ACC112 (cell line): ENCODE results near the gene NCAPG2.
A peak's percentile ranks its signal among the peaks of the same experiment; 100 is the strongest.
"Not testable (repeated sequence)": the region's sequence is repeated elsewhere in the genome, so short reads cannot be mapped to it uniquely, and the experiment has no call there.

Experiments
- H2AFZ ChIP-seq: fragments of 200-600 bp; sonication (generic); one replicate; pipeline ENCODE4 v1.6.0; 2017; ENCODE audit warnings: antibody characterized with exemption, low read length; ENCODE audit not compliant: unreplicated experiment
- H3K27ac ChIP-seq: fragments of 200-600 bp; sonication (generic); 2 replicates; pipeline ENCODE4 v1.5.1; 2014; ENCODE audit warnings: low read depth, mild to moderate bottlenecking, antibody characterized with exemption, low read length, moderate library complexity
- H3K27me3 ChIP-seq: fragments of 200-600 bp; sonication (generic); 2 replicates; pipeline ENCODE4 v1.6.1; 2014; ENCODE audit warnings: mild to moderate bottlenecking, antibody characterized with exemption, low read length, moderate library complexity, mixed read lengths; ENCODE audit not compliant: insufficient read depth
- H3K36me3 ChIP-seq: fragments of 200-600 bp; sonication (generic); 2 replicates; pipeline ENCODE4 v1.6.1; 2016; ENCODE audit warnings: mild to moderate bottlenecking, antibody characterized with exemption, low read length, moderate library complexity, mixed read lengths; ENCODE audit not compliant: insufficient read depth
- H3K4me1 ChIP-seq: fragments of 200-600 bp; sonication (generic); one replicate; pipeline ENCODE4 v1.6.1; 2016; ENCODE audit warnings: low read length, mixed read lengths; ENCODE audit not compliant: insufficient read depth, unreplicated experiment, control insufficient read depth
- H3K4me3 ChIP-seq: fragments of 200-600 bp; sonication (generic); 2 replicates; pipeline ENCODE4 v1.5.1; 2014; ENCODE audit warnings: mild to moderate bottlenecking, low read depth, low read length
- H3K79me2 ChIP-seq: fragments of 200-600 bp; sonication (generic); one replicate; pipeline ENCODE4 v1.6.0; 2016; ENCODE audit warnings: low read length; ENCODE audit not compliant: control insufficient read depth, unreplicated experiment, insufficient read depth

The NCAPG2 gene

DNA sequence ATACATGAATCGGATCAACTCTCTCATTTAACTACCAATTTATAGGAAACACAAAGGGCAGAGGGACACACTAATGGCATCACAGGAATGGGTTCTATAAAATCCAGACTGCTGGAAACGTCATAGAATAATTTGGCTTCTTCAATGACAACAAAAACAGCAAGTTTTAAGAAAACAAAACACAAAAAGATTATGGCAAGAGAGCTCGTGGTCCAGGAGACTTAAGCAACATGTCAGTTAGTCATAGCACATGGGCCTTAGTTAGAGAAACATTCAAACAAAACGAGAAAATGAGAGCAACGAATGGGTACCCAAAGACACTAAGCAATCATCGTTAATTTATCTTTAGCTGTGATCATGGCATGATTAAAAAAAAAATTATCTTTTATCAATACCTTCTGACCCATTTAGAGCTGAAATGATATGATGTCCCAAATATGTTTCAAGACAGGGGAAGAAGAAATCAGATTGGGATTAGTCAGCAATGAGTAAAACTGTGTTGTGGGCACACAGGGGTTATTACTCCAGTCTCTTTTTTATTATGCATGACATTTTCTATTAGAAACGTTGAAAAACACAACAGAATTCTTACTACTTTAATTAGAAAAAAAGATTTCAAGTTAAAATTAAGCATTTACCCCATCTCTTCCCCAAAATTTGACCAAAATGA lies 28.3 kb downstream of the NCAPG2 start:
- H3K4me3 ChIP-seq, result no peak overlapping the region
- H3K27ac ChIP-seq, result peak overlapping the region; percentile 83
- peaks cover 20% of the 10 kb centered on the region; the same call in 1 of the 2 replicates for H3K36me3 ChIP-seq
- peaks cover 32% of the 10 kb centered on the region for H3K4me1 ChIP-seq
- no peak overlapping the region for H2AFZ ChIP-seq
- H3K79me2 ChIP-seq, result peaks cover 6% of the 10 kb centered on the region
- H3K27me3 ChIP-seq, result no peaks in the 10 kb centered on the region

GRCh38 chr7:158672975-158673374 lies 31.6 kb downstream of the NCAPG2 start:
- Histone ChIP-seq H3K27me3 (no peaks in the 10 kb centered on the region), H3K36me3 (peaks cover 21% of the 10 kb centered on the region; the same call in 1 of the 2 replicates), H3K4me1 (peaks cover 26% of the 10 kb centered on the region), H2AFZ (no peak overlapping the region), H3K27ac (peak overlapping the region; percentile 35), H3K79me2 (peaks cover 6% of the 10 kb centered on the region), H3K4me3 (no peak overlapping the region)

DNA sequence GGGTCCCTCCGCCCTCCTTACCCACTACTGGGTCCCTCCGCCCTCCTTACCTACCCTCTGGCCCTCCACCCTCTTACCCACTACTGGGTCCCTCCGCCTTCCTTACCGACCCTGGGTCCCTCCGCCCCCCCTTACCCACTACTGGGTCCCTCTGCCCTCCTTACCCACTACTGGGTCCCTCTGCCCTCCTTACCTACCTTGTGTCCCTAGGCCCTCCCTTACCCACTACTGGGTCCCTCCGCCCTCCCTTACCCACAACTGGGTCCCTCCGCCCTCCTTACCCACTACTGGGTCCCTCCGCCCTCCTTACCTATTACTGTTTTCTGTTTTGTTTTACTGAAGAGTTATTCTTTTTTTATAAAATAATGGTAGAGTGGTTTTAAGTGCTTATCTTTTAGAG lies 36.5 kb downstream of the NCAPG2 start:
- H3K4me1 ChIP-seq, H2AFZ ChIP-seq, H3K79me2 ChIP-seq, H3K27me3 ChIP-seq, H3K4me3 ChIP-seq, H3K27ac ChIP-seq: not testable (repeated sequence)
- peaks cover 24% of the 10 kb centered on the region; the same call in 1 of the 2 replicates for H3K36me3 ChIP-seq

DNA sequence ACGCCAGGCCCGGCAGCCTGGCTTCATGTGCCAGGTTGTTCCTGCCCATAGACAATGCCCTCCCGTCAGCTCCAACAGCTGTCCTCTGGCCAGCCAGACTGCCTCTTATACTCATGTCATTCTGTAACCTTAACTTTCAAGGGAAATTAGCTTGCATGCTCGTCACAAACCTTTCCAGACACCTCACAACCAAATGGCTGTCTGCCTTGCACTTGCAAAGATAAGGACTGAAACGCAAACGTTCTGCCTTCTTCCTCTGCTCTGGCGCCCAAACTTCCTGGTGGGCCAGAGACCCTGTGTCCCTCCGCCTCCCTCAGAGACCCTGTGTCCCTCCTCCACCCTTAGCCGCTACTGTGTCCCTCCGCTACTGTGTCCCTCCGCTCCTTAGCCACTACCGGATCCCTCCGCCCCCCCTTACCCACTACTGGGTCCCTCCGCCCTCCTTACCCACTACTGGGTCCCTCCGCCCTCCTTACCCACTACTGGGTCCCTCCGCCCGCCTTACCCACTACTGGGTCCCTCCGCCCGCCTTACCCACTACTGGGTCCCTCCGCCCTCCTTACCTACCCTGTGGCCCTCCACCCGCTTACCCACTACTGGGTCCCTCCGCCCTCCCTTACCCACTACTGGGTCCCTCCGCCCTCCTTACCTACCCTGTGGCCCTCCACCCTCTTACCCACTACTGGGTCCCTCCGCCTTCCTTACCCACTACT lies 37.5 kb downstream of the NCAPG2 start:
- H3K27ac ChIP-seq, H3K4me3 ChIP-seq, H2AFZ ChIP-seq, H3K79me2 ChIP-seq, H3K27me3 ChIP-seq, H3K4me1 ChIP-seq: not testable (repeated sequence)
- peaks cover 24% of the 10 kb centered on the region; the same call in 1 of the 2 replicates for H3K36me3 ChIP-seq

DNA sequence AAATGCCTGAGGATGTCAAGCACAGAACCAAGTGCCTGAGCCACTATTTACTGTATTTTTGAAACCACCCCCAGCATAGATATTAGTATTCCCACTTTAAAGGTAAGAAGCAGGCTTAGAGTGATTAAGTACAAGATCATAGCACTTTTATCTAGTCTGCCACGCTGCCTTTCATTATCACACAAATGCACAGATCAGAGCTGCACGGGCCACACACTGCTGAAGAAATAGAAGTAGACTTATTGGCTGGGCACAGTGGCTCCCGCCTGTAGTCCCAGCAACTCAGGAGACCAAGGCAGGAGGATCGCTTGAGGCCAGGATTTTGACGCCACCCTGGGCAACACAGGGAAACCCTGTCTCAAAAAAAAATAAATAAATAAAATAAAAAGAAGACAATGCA lies 38.2 kb downstream of the NCAPG2 start:
- peaks cover 24% of the 10 kb centered on the region; the same call in 1 of the 2 replicates for H3K36me3 ChIP-seq
- peaks cover 5% of the 10 kb centered on the region for H3K79me2 ChIP-seq
- H3K27me3 ChIP-seq, result no peaks in the 10 kb centered on the region
- no peaks in the 10 kb centered on the region for H3K4me1 ChIP-seq
- H3K27ac ChIP-seq, result no peak overlapping the region
- H2AFZ ChIP-seq, result no peak overlapping the region
- no peak overlapping the region for H3K4me3 ChIP-seq

DNA sequence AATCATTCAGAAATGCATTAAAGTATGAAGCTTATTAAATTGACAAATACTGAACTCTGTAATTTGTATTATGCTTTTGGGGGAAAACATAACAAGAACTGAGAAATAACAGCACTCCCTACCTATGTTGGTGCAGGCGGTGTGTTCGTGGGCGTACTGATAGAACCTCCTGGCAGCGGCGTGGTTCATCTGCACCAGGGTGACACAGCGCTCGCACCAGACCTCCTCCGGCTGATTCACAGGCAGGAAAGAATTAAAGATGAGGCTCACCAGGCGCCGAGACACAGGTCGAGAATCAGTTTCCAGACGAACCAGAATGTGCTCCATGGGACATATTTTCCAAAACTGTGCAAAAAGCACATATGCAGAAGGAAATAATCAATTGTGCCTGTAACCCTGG lies 40.2 kb downstream of the NCAPG2 start:
- peaks cover 11% of the 10 kb centered on the region; the same call in 1 of the 2 replicates for H3K36me3 ChIP-seq

DNA sequence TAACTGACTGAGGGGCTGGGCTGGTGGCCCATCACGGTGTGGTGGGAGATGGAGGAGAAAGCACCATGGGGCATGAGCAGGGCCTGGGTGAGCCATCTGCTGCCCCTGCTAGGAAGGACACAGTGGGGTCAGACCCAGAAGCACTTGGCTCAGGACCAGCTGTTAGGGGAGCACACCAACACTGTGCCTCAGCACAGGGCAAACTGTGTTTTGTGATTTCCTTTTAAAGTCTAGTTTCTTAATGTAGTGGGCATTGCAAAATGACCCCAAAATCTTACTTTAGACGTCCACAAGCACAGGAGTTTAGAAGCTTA lies 41.2 kb downstream of the NCAPG2 start:
- Histone ChIP-seq H2AFZ (no peak overlapping the region), H3K27ac (no peak overlapping the region), H3K4me1 (no peaks in the 10 kb centered on the region), H3K36me3 (peaks cover 11% of the 10 kb centered on the region; the same call in 1 of the 2 replicates), H3K79me2 (peaks cover 5% of the 10 kb centered on the region), H3K4me3 (no peak overlapping the region), H3K27me3 (no peaks in the 10 kb centered on the region)

More for the DNA sequence above, 40.2 kb downstream of the NCAPG2 start:
- Histone ChIP-seq H3K27me3 (no peaks in the 10 kb centered on the region), H3K27ac (no peak overlapping the region), H3K4me1 (no peaks in the 10 kb centered on the region), H3K79me2 (peaks cover 5% of the 10 kb centered on the region), H2AFZ (no peak overlapping the region), H3K4me3 (no peak overlapping the region)

- H3K27me3 ChIP-seq, result no peaks in the 10 kb centered on the region
- H2AFZ ChIP-seq, result no peak overlapping the region
- peaks cover 5% of the 10 kb centered on the region for H3K79me2 ChIP-seq
- no peak overlapping the region for H3K4me3 ChIP-seq
- no peaks in the 10 kb centered on the region for H3K4me1 ChIP-seq
- peaks cover 11% of the 10 kb centered on the region; the same call in 1 of the 2 replicates for H3K36me3 ChIP-seq
- H3K27ac ChIP-seq, result no peak overlapping the region
These were observed 41.8 kb downstream of the NCAPG2 start for GRCh38 chr7:158662610-158663427.

- Histone ChIP-seq H3K27ac (no peak overlapping the region), H3K27me3 (no peaks in the 10 kb centered on the region), H3K4me3 (no peak overlapping the region), H3K79me2 (no peaks in the 10 kb centered on the region), H3K4me1 (no peaks in the 10 kb centered on the region), H2AFZ (no peak overlapping the region), H3K36me3 (peaks cover 14% of the 10 kb centered on the region; the same call in 1 of the 2 replicates)
These were observed 46.1 kb downstream of the NCAPG2 start for GRCh38 chr7:158658475-158658874.

- Histone ChIP-seq H3K4me1 (peaks cover 3% of the 10 kb centered on the region), H3K36me3 (peaks cover 12% of the 10 kb centered on the region; the same call in 1 of the 2 replicates), H2AFZ (no peak overlapping the region), H3K79me2 (no peaks in the 10 kb centered on the region), H3K27ac (no peak overlapping the region), H3K27me3 (no peaks in the 10 kb centered on the region), H3K4me3 (no peak overlapping the region)
These were observed 47.3 kb downstream of the NCAPG2 start for GRCh38 chr7:158657189-158657746.
